DLD1 (cell line): ENCODE results near the gene MTARC1.

Source experiments
- in situ Hi-C: cut with HindIII; loops from 2 replicates; pipeline ENCODE4 v1.10.0; 2017; ENCODE audit warnings: low sequenced_read_pairs

MTARC1 gene

GRCh38 chr1:220769205-220769604, 17.5 kb upstream of the MTARC1 start:
- in situ Hi-C loops, result no loop called here

GRCh38 chr1:220770245-220770913, 16.3 kb upstream of the MTARC1 start:
- in situ Hi-C loops, result no loop called here

- in situ Hi-C loops, result no loop called here
Observed at GRCh38 chr1:220772846-220773245, 13.9 kb upstream of the MTARC1 start.

- in situ Hi-C loops, result no loop called here
Observed at GRCh38 chr1:220775240-220775853, 11.4 kb upstream of the MTARC1 start.

GRCh38 chr1:220776254-220776653, 10.5 kb upstream of the MTARC1 start:
- in situ Hi-C loops, result no loop called here

GRCh38 chr1:220776720-220777326, 9.9 kb upstream of the MTARC1 start:
- in situ Hi-C loops, result no loop called here

GRCh38 chr1:220783453-220783852, 3.3 kb upstream of the MTARC1 start:
- in situ Hi-C loops, result no loop called here

GRCh38 chr1:220784751-220785150, 2.0 kb upstream of the MTARC1 start:
- in situ Hi-C loops, result no loop called here

- in situ Hi-C loops, result no loop called here
Observed at GRCh38 chr1:220785166-220786056, 1.3 kb upstream of the MTARC1 start.

- in situ Hi-C loops, result no loop called here
Observed at GRCh38 chr1:220786057-220786336, 716 bp upstream of the MTARC1 start.

GRCh38 chr1:220787069-220787619, 431 bp downstream of the MTARC1 start:
- in situ Hi-C loops, result no loop called here

- in situ Hi-C loops, result no loop called here
Observed at GRCh38 chr1:220788900-220789299, 2.2 kb downstream of the MTARC1 start.

GRCh38 chr1:220789532-220790147, 2.9 kb downstream of the MTARC1 start:
- in situ Hi-C loops, result no loop called here

GRCh38 chr1:220791285-220791684, 4.6 kb downstream of the MTARC1 start:
- in situ Hi-C loops, result no loop called here

GRCh38 chr1:220791956-220792355, 5.2 kb downstream of the MTARC1 start:
- in situ Hi-C loops, result no loop called here

GRCh38 chr1:220796530-220796929, 9.8 kb downstream of the MTARC1 start:
- in situ Hi-C loops, result no loop called here

GRCh38 chr1:220797044-220797443, 10.3 kb downstream of the MTARC1 start:
- in situ Hi-C loops, result no loop called here

GRCh38 chr1:220797553-220797952, 10.8 kb downstream of the MTARC1 start:
- in situ Hi-C loops, result no loop called here

GRCh38 chr1:220798338-220798737, 11.6 kb downstream of the MTARC1 start:
- in situ Hi-C loops, result no loop called here

- in situ Hi-C loops, result no loop called here
Observed at GRCh38 chr1:220800262-220800661, 13.5 kb downstream of the MTARC1 start.
